KMS-11 (cell line): ENCODE data around the gene PDE1C.

Source experiments
- H2AFZ ChIP-seq: fragments of 200-600 bp; sonication (generic); 2 replicates; pipeline ENCODE4 v1.6.1; 2016; ENCODE audit warnings: antibody characterized with exemption, mixed run types, low read depth
- H3K27ac ChIP-seq: fragments of 200-600 bp; sonication (generic); 2 replicates; pipeline ENCODE4 v1.6.1; 2016; ENCODE audit warnings: mild to moderate bottlenecking, mixed run types
- H3K27me3 ChIP-seq: fragments of 200-600 bp; sonication (generic); 2 replicates; pipeline ENCODE4 v1.6.1; 2017; ENCODE audit warnings: mild to moderate bottlenecking, low read depth, mixed run types, moderate library complexity; ENCODE audit not compliant: insufficient read depth
- H3K36me3 ChIP-seq: fragments of 200-600 bp; sonication (generic); 2 replicates; pipeline ENCODE4 v1.6.1; 2017; ENCODE audit warnings: mild to moderate bottlenecking, mixed run types; ENCODE audit not compliant: insufficient read depth
- H3K4me1 ChIP-seq: fragments of 200-600 bp; sonication (generic); 2 replicates; pipeline ENCODE4 v1.6.1; 2016; ENCODE audit warnings: mild to moderate bottlenecking, low read depth, mixed run types; ENCODE audit not compliant: poor library complexity, severe bottlenecking
- H3K4me2 ChIP-seq: fragments of 200-600 bp; sonication (generic); 2 replicates; pipeline ENCODE4 v1.7.0; 2016; ENCODE audit warnings: mild to moderate bottlenecking, mixed run types
- H3K4me3 ChIP-seq: fragments of 200-600 bp; sonication (generic); IDR thresholded peaks from 2 replicates; pipeline ENCODE4 v1.6.1; 2017; ENCODE audit warnings: low read depth, low read length, mixed read lengths; ENCODE audit not compliant: insufficient read depth
- H3K79me2 ChIP-seq: fragments of 200-600 bp; sonication (generic); 2 replicates; pipeline ENCODE4 v1.6.1; 2016; ENCODE audit warnings: low read depth, mixed run types; ENCODE audit not compliant: insufficient read depth
- H3K9ac ChIP-seq: fragments of 200-600 bp; sonication (generic); 2 replicates; pipeline ENCODE4 v1.6.1; 2016; ENCODE audit warnings: mild to moderate bottlenecking, mixed run types
- H4K20me1 ChIP-seq: fragments of 200-600 bp; sonication (generic); 2 replicates; pipeline ENCODE4 v1.6.1; 2016; ENCODE audit warnings: mild to moderate bottlenecking, mixed run types; ENCODE audit not compliant: insufficient read depth
- TF ChIP-seq, protein P1 (sequence below): fragments of 200-600 bp; sonication (generic); conservative IDR thresholded peaks from 2 replicates; pipeline ENCODE4 v1.6.1; 2017; ENCODE audit warnings: low read depth, mild to moderate bottlenecking, antibody characterized with exemption, low read length, moderate library complexity, mixed read lengths

PDE1C gene

DNA sequence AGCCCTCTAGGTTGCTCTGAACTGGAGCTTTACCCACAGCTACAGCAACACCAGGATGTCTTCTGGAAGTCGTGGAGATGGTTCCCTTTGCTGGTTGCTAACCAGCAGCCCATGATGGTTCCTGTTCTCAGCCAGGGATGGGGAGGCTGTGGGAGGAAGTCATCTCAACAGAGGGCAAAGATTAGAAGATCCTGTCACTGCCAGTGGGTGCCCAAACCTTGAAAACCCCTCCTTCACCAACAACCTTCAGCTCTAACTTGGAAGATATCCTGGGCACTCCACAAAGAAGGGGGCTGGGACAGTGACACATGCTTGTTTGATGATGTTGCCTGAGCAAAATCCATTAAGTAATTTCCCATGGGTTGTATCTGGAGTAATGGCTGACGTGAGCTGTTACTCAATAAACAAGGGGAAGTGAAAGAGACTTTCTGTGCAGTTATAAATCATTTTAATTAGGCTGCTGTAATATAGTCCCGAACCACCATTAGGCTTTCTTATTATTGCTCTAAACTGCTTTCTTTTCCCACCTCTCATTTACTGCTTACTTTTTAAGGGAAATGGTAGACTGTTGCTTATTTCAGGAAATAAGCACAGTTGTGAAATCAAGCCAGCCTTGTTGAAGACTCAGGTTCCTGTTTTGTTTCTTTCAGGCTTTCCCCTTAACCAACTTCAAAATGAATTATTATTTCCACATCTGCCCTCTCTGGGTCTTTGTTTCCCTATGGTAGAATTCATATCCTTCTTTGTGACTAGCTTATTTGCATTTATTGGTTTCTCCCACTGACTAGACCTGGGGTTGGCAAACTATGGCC lies 258.4 kb downstream of the PDE1C start:
- Histone ChIP-seq H3K9ac (no peak overlapping the region), H3K36me3 (no peaks in the 10 kb centered on the region), H3K27me3 (no peaks in the 10 kb centered on the region), H3K27ac (no peak overlapping the region), H2AFZ (no peak overlapping the region), H4K20me1 (no peaks in the 10 kb centered on the region), H3K4me1 (no peaks in the 10 kb centered on the region), H3K4me2 (no peak overlapping the region), H3K79me2 (no peaks in the 10 kb centered on the region), H3K4me3 (no peak overlapping the region)
- TF ChIP-seq, protein P1, sequence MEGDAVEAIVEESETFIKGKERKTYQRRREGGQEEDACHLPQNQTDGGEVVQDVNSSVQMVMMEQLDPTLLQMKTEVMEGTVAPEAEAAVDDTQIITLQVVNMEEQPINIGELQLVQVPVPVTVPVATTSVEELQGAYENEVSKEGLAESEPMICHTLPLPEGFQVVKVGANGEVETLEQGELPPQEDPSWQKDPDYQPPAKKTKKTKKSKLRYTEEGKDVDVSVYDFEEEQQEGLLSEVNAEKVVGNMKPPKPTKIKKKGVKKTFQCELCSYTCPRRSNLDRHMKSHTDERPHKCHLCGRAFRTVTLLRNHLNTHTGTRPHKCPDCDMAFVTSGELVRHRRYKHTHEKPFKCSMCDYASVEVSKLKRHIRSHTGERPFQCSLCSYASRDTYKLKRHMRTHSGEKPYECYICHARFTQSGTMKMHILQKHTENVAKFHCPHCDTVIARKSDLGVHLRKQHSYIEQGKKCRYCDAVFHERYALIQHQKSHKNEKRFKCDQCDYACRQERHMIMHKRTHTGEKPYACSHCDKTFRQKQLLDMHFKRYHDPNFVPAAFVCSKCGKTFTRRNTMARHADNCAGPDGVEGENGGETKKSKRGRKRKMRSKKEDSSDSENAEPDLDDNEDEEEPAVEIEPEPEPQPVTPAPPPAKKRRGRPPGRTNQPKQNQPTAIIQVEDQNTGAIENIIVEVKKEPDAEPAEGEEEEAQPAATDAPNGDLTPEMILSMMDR = no peak

DNA sequence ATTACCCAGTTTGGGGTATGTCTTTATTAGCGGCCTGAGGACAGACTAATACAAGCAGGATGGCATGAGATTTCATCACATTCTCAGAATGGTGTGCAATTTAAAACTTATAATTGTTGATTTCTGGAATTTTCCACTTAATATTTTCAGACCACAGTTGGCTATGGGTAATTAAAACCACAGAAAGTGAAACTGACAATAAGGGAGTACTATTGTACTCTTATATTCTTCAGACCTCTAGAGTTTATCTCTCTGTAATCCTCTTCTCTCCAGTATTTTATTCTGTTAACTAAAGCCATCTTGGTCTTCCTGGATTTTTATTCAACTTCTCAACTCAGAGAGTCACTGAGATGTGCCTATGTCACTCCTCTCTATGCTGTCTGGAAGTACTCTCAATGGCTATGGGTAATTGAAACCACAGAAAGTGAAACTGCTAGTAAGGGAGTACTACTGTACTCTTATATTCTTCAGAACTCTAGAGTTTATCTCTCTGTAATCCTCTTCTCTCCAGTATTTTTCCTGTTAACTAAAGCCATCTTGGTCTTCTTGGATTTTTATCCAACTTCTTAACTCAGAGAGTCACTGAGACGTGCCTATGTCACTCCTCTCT lies 264.9 kb downstream of the PDE1C start:
- no peak overlapping the region for H3K4me2 ChIP-seq
- H3K4me1 ChIP-seq = peaks cover 3% of the 10 kb centered on the region
- H3K4me3 ChIP-seq = no peak overlapping the region
- TF ChIP-seq, protein P1 = no peak
- no peaks in the 10 kb centered on the region for H4K20me1 ChIP-seq
- no peaks in the 10 kb centered on the region for H3K79me2 ChIP-seq
- H2AFZ ChIP-seq = no peak overlapping the region
- no peaks in the 10 kb centered on the region for H3K27me3 ChIP-seq
- H3K27ac ChIP-seq = no peak overlapping the region
- H3K9ac ChIP-seq = no peak overlapping the region
- no peaks in the 10 kb centered on the region for H3K36me3 ChIP-seq

DNA sequence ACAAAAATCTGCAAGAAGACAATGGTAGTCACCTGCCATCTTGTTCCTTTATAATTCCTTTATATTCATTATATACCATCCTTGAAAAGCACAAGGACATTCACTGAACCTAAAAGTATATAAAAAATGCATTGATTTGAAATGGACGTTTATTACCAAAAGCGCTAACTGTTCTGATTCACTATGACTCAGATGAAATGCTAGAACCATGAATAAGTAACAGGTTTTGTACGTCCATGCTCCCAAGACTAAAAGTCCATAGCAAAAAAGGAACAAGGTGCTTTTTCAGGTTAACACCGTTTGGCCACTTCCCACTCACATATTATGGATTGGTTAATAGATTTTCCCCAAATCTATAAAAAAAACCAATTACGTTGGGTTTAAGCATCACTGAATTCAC lies 273.8 kb downstream of the PDE1C start:
- H2AFZ ChIP-seq = no peak overlapping the region
- H4K20me1 ChIP-seq = no peaks in the 10 kb centered on the region
- no peak overlapping the region for H3K9ac ChIP-seq
- no peak overlapping the region for H3K27ac ChIP-seq
- no peak overlapping the region for H3K4me3 ChIP-seq
- no peak overlapping the region for H3K4me2 ChIP-seq
- no peaks in the 10 kb centered on the region for H3K27me3 ChIP-seq
- TF ChIP-seq, protein P1 = no peak
- H3K4me1 ChIP-seq = no peaks in the 10 kb centered on the region
- H3K79me2 ChIP-seq = no peaks in the 10 kb centered on the region
- H3K36me3 ChIP-seq = no peaks in the 10 kb centered on the region

DNA sequence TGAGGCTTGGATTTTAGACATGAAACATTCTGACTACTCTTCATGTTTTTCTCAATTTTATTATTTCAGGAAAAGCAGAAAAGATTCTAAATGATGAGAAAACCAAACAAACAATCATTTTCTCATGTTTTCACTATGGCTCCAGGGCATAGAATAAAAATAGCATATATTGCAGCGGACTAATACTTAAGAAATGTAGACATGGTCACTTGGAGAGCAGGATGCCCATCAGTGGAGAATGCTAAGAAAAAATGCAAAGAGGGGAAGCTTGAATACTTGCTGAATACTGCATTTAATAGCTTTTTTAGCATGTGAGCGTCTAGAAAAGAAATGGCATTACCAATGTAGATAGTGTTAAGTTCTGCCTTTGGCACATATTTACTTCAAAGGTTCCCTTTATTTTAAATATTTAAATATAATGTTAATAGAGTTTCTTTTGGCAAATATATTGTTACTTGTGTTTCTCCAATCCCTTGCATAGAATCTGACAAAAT lies 275.3 kb downstream of the PDE1C start:
- no peak overlapping the region for H3K4me2 ChIP-seq
- no peak overlapping the region for H3K27ac ChIP-seq
- H3K79me2 ChIP-seq = no peaks in the 10 kb centered on the region
- TF ChIP-seq, protein P1 = no peak
- H2AFZ ChIP-seq = no peak overlapping the region
- no peak overlapping the region for H3K9ac ChIP-seq
- H3K4me1 ChIP-seq = no peaks in the 10 kb centered on the region
- H3K4me3 ChIP-seq = no peak overlapping the region
- no peaks in the 10 kb centered on the region for H3K36me3 ChIP-seq
- no peaks in the 10 kb centered on the region for H4K20me1 ChIP-seq
- no peaks in the 10 kb centered on the region for H3K27me3 ChIP-seq
